GM23338 (cell line): Measurements from ENCODE around the gene TMEM61. TPM values are rescaled to one million over a fixed set of nuclear protein-coding genes. Genes with fewer than 3 reads are reported as not detected.

ENCODE experiments used
- ATAC-seq: fragments of 200-7000 bp; cut with Tn5 transposase; 3 replicates; pipeline ENCODE4 v1.9.1; 2020
- DNase-seq: peaks from one replicate; pipeline ENCODE4 v3.0.0-alpha.2; 2015; ENCODE audit warnings: low spot score
- H2AFZ ChIP-seq: fragments of 200-600 bp; sonication (generic); 2 replicates; pipeline ENCODE4 v1.8.0; 2016; ENCODE audit warnings: antibody characterized with exemption, mild to moderate bottlenecking, moderate library complexity
- H3F3A ChIP-seq: fragments of 200-600 bp; sonication (generic); replicated peaks from 2 replicates; pipeline ENCODE4 v1.8.0; 2017; ENCODE audit warnings: antibody characterized with exemption, mixed run types, low read depth
- H3K27ac ChIP-seq: fragments of 200-600 bp; sonication (generic); 2 replicates; pipeline ENCODE4 v1.6.1; 2016; ENCODE audit warnings: low read depth
- H3K27me3 ChIP-seq: fragments of 200-600 bp; sonication (generic); 2 replicates; pipeline ENCODE4 v1.8.0; 2016; ENCODE audit warnings: mild to moderate bottlenecking, mixed run types, moderate library complexity; ENCODE audit not compliant: insufficient read depth
- H3K36me3 ChIP-seq: fragments of 200-600 bp; sonication (generic); 2 replicates; pipeline ENCODE4 v1.8.0; 2016; ENCODE audit warnings: mild to moderate bottlenecking; ENCODE audit not compliant: insufficient read depth
- H3K4me1 ChIP-seq: fragments of 200-600 bp; sonication (generic); 2 replicates; pipeline ENCODE4 v1.8.0; 2016; ENCODE audit warnings: mild to moderate bottlenecking, moderate library complexity; ENCODE audit not compliant: insufficient read depth
- H3K4me2 ChIP-seq: fragments of 200-600 bp; sonication (generic); 2 replicates; pipeline ENCODE4 v1.7.1; 2017; ENCODE audit warnings: mixed run types
- H3K4me3 ChIP-seq: fragments of 200-600 bp; sonication (generic); 2 replicates; pipeline ENCODE4 v1.6.1; 2016; ENCODE audit warnings: mixed run types
- H3K79me2 ChIP-seq: fragments of 200-600 bp; sonication (generic); replicated peaks from 2 replicates; pipeline ENCODE4 v1.8.0; 2017; ENCODE audit warnings: mild to moderate bottlenecking; ENCODE audit not compliant: insufficient read depth
- H3K9me2 ChIP-seq: fragments of 200-600 bp; sonication (generic); 2 replicates; pipeline ENCODE4 v1.8.0; 2017; ENCODE audit not compliant: insufficient read depth
- H4K20me1 ChIP-seq: fragments of 200-600 bp; sonication (generic); replicated peaks from 2 replicates; pipeline ENCODE4 v1.8.0; 2017; ENCODE audit warnings: mild to moderate bottlenecking; ENCODE audit not compliant: insufficient read depth
- H3K27ac Mint-ChIP-seq: 2 replicates; pipeline ENCODE4 v1.8.0; 2020; ENCODE audit warnings: inconsistent platforms, mild to moderate bottlenecking, moderate library complexity, mixed read lengths
- H3K27me3 Mint-ChIP-seq: 3 replicates; pipeline ENCODE4 v1.8.0; 2022; ENCODE audit warnings: low read depth, mild to moderate bottlenecking, moderate library complexity, mixed read lengths, inconsistent platforms; ENCODE audit not compliant: insufficient read depth, poor library complexity
- H3K36me3 Mint-ChIP-seq: 3 replicates; pipeline ENCODE4 v1.8.0; 2021; ENCODE audit warnings: low read depth, mild to moderate bottlenecking, inconsistent platforms, moderate library complexity, mixed read lengths
- H3K4me1 Mint-ChIP-seq: 3 replicates; pipeline ENCODE4 v1.8.0; 2020; ENCODE audit warnings: mild to moderate bottlenecking, inconsistent platforms, mixed read lengths
- H3K4me3 Mint-ChIP-seq: 3 replicates; pipeline ENCODE4 v1.8.0; 2021; ENCODE audit warnings: moderate library complexity, mild to moderate bottlenecking, inconsistent platforms, mixed read lengths
- H3K9me3 Mint-ChIP-seq: 3 replicates; pipeline ENCODE4 v1.8.0; 2020; ENCODE audit warnings: moderate library complexity, mild to moderate bottlenecking, inconsistent platforms, mixed read lengths
- CREB1 ChIP-seq: fragments of 250-450 bp; sonication (Bioruptor Pico); IDR thresholded peaks from 2 replicates; pipeline ENCODE4 v1.5.0; 2020; ENCODE audit warnings: low read depth, mild to moderate bottlenecking, moderate library complexity
- EZH2phosphoT487 ChIP-seq: fragments of 200-600 bp; sonication (generic); IDR thresholded peaks from one replicate; pipeline ENCODE4 v1.8.1; 2018; ENCODE audit warnings: antibody characterized with exemption; ENCODE audit not compliant: unreplicated experiment
- JUNB ChIP-seq: IDR thresholded peaks from one replicate; pipeline ENCODE4 v1.6.1; 2016; ENCODE audit warnings: antibody characterized with exemption; ENCODE audit not compliant: unreplicated experiment
- POLR2AphosphoS5 ChIP-seq: IDR thresholded peaks from 2 replicates; pipeline ENCODE4 v1.6.1; 2016; ENCODE audit warnings: antibody characterized with exemption, low read depth
- STAT1 ChIP-seq: IDR thresholded peaks from one replicate; pipeline ENCODE4 v1.6.1; 2016; ENCODE audit warnings: antibody characterized with exemption; ENCODE audit not compliant: unreplicated experiment
- ZNF114 ChIP-seq: fragments of 250-450 bp; sonication (Bioruptor Pico); IDR thresholded peaks from 2 replicates; pipeline ENCODE4 v1.5.0; 2020; ENCODE audit warnings: mild to moderate bottlenecking, moderate library complexity
- ZNF462 ChIP-seq: fragments of 250-450 bp; sonication (Bioruptor Pico); IDR thresholded peaks from 2 replicates; pipeline ENCODE4 v1.5.0; 2020; ENCODE audit warnings: mild to moderate bottlenecking, moderate library complexity
- polyA plus RNA-seq: library from polyadenylated mRNA; unstranded; fragments of >200 nt; fragmentation: Nextera tagmentation; extraction: Ambion mirVana; gene quantifications from 2 replicates; pipeline ENCODE4 v1.2.1, GENCODE V29; 2016
- total RNA-seq: library from RNA; depleted of rRNA; stranded (reverse); fragments of >200 nt; shearing (Covaris generic); gene quantifications from 2 replicates; pipeline ENCODE4 v1.2.3, GENCODE V29; 2014
- TF ChIP-seq, protein P1 (sequence below), 2 experiments: fragments of 200-600 bp in 1 of 2; sonication (generic) in 1 of 2; conservative IDR thresholded peaks; 2 replicates each; pipeline versions ENCODE4 v1.5.1 to v1.6.1; 2016 to 2017; ENCODE audit warnings: antibody characterized with exemption in 2 of 2, low read depth in 2 of 2, mild to moderate bottlenecking in 2 of 2, moderate library complexity in 1 of 2
- TF ChIP-seq, protein P2 (sequence below): IDR thresholded peaks from 2 replicates; pipeline ENCODE4 v1.6.1; 2016; ENCODE audit warnings: antibody characterized with exemption

TMEM61 gene
- total and polyA plus RNA-seq, 2 experiments from 2014 or later = 2.0 to 3.6 TPM

DNA sequence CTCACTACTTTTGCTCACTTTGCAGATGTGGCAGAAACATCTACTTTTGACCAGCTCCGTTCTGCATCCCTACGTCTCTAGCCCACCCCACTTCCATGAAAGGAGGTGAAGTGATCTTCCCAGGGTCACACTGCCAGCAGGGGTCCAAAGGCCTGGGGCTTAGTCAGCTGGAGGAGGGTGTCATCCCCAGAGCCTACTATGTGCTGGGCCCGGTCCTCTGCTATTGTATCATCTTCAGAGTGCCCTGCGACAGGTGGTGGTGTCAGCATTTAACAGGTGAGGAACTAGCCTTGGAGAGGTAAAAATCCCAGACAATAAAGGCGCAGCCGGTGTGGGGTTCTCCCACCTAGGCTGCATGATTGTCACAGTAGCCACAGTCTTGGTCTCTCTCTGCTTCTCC, 12.7 kb downstream of the TMEM61 start:
- Histone ChIP-seq H3K27ac (no peak overlapping the region), H2AFZ (no peak overlapping the region), H4K20me1 (no peaks in the 10 kb centered on the region), H3K9me2 (no peaks in the 10 kb centered on the region), H3K4me1 (peaks cover 30% of the 10 kb centered on the region), H3K79me2 (no peaks in the 10 kb centered on the region), H3K4me2 (no peak overlapping the region), H3K36me3 (no peaks in the 10 kb centered on the region), H3K27me3 (peaks cover 16% of the 10 kb centered on the region), H3F3A (peaks cover 3% of the 10 kb centered on the region; the same call in 1 of the 2 replicates), H3K4me3 (no peak overlapping the region)
- peaks cover 42% of the 10 kb centered on the region for H3K4me1 Mint-ChIP-seq
- no peak for ATAC-seq
- peaks cover 38% of the 10 kb centered on the region for H3K27me3 Mint-ChIP-seq
- no peak for DNase-seq
- H3K27ac Mint-ChIP-seq = no peak overlapping the region
- H3K4me3 Mint-ChIP-seq = no peak overlapping the region
- TF ChIP-seq EZH2phosphoT487 = no peak
- no peak for TF ChIP-seq ZNF462 (CRISPR knock-in tag)
- no peak for TF ChIP-seq ZNF114 (CRISPR knock-in tag)
- TF ChIP-seq JUNB = no peak
- TF ChIP-seq, protein P1, sequence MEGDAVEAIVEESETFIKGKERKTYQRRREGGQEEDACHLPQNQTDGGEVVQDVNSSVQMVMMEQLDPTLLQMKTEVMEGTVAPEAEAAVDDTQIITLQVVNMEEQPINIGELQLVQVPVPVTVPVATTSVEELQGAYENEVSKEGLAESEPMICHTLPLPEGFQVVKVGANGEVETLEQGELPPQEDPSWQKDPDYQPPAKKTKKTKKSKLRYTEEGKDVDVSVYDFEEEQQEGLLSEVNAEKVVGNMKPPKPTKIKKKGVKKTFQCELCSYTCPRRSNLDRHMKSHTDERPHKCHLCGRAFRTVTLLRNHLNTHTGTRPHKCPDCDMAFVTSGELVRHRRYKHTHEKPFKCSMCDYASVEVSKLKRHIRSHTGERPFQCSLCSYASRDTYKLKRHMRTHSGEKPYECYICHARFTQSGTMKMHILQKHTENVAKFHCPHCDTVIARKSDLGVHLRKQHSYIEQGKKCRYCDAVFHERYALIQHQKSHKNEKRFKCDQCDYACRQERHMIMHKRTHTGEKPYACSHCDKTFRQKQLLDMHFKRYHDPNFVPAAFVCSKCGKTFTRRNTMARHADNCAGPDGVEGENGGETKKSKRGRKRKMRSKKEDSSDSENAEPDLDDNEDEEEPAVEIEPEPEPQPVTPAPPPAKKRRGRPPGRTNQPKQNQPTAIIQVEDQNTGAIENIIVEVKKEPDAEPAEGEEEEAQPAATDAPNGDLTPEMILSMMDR (conservative IDR thresholded peaks at IDR 0.05; ENCODE audit: low read depth in 2 of 2) = no peak
- no peak for TF ChIP-seq STAT1
- TF ChIP-seq, protein P2, sequence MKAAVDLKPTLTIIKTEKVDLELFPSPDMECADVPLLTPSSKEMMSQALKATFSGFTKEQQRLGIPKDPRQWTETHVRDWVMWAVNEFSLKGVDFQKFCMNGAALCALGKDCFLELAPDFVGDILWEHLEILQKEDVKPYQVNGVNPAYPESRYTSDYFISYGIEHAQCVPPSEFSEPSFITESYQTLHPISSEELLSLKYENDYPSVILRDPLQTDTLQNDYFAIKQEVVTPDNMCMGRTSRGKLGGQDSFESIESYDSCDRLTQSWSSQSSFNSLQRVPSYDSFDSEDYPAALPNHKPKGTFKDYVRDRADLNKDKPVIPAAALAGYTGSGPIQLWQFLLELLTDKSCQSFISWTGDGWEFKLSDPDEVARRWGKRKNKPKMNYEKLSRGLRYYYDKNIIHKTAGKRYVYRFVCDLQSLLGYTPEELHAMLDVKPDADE = no peak
- TF ChIP-seq CREB1 = no peak
- TF ChIP-seq POLR2AphosphoS5 = no peak
- H3K9me3 Mint-ChIP-seq = no peaks in the 10 kb centered on the region; the same call in 2 of the 3 replicates
- H3K36me3 Mint-ChIP-seq = no peaks in the 10 kb centered on the region
